T-helper 22 cell (primary cell): Measurements from ENCODE around the gene SNRK.

Experiments used
- DNase-seq: peaks from one replicate; pipeline ENCODE4 v3.0.0-alpha.2; 2020; ENCODE audit warnings: low read depth

SNRK gene, protein sequence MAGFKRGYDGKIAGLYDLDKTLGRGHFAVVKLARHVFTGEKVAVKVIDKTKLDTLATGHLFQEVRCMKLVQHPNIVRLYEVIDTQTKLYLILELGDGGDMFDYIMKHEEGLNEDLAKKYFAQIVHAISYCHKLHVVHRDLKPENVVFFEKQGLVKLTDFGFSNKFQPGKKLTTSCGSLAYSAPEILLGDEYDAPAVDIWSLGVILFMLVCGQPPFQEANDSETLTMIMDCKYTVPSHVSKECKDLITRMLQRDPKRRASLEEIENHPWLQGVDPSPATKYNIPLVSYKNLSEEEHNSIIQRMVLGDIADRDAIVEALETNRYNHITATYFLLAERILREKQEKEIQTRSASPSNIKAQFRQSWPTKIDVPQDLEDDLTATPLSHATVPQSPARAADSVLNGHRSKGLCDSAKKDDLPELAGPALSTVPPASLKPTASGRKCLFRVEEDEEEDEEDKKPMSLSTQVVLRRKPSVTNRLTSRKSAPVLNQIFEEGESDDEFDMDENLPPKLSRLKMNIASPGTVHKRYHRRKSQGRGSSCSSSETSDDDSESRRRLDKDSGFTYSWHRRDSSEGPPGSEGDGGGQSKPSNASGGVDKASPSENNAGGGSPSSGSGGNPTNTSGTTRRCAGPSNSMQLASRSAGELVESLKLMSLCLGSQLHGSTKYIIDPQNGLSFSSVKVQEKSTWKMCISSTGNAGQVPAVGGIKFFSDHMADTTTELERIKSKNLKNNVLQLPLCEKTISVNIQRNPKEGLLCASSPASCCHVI

DNA sequence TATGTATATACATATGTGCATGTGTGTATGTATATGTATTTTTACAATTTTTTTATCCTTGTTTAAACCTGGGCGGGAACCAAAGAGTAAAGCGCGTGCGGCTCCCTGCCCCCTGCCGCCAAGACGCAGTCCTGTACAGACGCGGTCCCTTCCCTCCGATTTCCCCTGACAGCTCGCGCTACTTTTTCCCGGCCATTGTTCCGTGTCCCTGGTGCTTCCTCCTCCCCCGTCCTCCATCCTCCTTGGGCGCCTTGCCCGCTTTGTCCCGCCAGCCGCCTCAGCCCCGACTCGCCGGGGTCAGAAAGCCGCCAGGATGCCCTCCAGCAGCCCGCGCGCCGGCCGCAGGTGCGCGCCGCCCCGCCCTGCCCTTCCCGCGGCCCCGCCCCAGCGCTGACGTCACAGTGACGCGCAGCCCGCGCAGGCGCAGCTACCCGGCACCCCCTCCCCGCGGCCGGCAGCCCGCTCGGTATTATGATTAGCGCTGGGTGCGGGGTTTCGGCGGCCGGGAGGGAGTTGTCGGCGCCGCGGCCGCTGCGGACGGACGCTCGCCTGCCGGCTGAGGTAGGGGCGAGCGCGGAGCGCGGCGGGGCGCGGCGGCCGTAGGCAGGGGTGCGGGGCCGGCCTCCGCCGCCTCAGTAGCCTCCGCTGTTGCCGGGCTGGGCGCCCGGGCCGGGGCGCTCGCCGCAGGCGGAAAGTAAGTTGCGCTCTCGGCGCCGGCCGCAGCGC lies at the start of gene SNRK:
Gene SNRK, plus strand, starts transcription at position 426 of the 726 bp plus-strand sequence. CDS start 16,664 bp downstream, outside the sequence.
- peak; percentile 78 for DNase-seq

DNA sequence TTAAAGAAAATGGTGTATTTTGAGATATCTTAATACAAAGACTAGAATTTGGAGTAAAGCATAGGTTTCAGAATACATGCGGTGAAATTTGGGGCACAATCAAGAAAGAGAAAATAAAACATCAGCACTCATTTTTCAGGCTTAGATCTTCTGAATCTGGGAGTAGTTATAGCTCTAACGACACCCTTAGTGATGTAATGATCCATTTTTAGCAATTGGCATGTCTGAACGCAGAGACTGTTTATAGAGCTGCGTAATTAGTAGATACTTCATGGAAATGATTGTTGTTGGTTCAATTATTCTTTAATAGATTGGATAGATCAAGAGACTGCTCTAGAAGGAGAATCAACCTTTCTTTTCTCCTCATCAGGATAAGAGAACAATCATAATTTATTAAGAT lies 47.5 kb upstream of the SNRK start:
- no peak for DNase-seq

DNA sequence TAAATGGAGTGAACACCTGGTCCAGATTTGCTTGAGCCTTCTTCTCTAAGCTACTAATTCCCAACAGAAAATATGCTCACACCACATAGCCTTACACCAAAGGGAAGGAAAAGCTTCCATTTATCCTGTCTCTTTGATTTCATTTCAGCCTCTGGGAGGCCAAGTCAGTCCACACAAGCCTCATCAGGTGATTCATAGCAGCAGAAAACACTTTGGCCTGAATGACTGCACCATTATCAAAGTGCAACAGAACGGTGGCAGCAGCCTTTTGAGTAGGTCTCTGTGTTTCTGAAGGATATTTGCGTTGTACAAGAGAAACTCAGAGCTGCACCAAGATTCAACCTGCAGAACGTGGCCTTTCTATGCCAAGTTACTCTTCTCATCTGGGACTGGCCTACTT lies 46.6 kb upstream of the SNRK start:
- DNase-seq = no peak

DNA sequence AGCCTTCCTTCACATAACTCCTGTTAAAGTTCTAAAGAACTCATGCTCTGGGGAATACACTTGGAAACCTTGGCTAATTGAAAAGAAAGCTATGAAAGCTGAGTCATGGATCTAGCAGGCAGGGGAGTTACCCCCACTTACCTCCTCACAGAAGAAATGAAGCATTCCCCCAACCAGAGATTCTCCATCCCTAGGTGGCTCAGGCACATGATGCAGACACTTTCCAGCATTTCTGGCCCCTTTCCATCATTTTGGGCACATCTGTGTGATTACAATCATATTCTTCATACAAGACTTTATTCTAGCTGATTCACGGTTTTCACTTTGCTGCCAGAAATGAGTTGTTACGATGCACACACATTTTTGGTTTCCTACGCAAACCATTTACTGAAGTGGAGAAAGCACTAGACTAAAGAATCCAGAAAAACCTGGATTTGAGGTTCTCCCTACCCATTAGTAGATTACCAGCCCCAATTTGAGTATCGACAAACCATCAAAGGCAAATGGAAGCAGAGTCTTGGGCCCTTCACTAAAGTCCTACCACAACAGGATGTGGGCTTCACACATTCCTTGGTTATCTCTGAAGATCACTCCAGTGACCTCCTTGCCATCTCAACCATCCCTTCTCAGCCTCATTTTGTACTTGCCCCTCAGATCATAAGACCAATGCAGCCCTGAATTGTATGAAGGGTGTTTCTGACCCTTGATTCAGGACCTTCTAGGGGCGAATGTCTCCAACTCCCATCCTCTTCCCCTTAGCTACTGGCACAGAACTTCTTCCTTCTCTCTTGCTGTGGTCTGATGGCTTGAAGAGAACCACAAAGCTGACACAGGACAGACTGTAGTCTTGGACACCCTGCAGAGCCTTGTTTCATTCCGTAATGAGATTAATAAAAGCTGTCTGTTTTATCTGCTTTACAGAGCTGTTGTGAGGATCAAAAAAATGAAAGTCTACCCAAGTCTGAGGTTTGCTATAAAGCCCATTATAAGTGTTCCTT lies 42.5 kb upstream of the SNRK start:
- no peak for DNase-seq

DNA sequence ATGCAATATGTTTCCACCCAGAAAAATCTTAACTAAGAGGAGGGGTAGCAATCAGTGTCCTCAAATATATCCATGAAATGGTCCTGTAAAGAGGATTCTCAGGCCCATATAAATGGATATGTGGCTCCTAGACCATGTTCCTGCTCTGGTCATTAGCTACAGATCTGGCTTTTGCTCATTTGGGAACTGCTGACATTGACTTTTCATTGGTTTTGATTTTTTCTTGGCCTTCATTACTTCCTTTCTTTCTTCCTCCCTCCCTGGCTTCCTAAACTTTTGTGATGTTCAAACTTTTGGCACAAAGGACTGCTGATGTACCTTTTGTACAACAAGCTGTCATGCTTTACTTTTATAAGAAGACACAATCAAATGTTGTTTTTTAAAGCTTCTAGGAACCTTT lies 41.6 kb upstream of the SNRK start:
- no peak for DNase-seq

DNA sequence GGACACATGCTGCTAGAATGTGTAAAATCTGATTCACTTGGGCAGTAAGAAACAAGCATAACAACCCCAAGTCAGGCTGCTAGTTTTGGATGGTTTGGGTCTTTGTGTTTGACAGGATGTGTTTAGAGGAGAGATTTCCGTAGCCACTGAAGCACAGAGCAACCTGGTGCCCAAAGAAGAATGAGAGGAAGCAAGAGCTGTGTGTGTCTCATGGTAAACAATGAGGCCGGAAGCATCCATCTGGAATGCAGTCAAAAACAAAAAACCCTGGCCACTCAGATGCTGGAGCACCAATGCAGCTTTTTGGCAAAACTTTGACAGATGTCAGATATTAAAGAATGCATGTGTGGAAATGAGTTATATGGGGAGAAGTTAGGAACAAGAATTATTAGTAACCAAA lies 39.4 kb upstream of the SNRK start:
- no peak for DNase-seq

DNA sequence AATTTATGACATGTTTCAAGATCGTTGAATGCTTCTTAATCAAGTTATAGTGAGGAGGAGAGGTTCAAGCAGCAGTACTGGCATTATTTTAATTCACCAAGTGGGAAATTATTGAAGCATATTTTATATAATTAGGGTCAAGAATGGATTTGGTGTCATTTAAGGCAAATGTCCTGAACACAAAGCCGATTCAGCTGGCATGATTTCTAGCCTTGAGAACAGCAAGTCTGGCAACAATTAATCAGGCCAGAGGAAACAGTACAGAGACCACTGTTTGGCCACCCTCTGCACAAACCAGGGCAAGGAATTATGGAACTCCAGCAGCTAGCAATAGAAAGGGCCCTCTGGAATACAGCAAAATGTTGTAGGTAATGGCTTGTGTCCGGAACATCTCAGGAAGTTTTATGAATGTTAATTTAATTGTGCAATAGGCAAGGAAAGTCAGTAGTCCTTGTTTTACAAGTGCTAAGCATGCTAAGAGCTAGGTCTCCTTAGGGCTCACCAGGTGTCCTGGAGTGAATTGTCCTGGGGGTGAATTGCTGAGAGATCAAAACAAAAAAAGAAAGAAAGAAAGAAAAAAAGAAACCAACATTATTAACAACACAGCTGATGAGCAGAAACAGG lies 38.7 kb upstream of the SNRK start:
- no peak for DNase-seq

DNA sequence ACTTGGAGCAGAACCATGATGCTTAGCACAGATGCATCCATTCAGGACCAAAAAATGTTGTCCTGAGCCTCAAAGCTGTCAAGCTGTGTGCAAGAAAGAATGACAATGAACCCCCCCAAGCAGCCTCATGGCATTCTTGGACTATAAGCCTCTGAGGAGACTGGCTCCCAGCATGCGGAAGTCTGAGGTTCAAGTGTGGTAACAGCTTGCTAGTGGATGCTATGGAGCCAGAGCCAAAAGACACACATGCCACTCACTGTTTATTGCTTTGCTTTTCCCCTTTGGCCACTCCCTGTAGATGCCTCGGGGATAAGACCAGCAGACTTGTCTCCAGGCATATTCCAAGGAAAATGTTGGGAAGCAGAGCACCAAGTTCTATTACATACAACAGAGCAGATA lies 38.2 kb upstream of the SNRK start:
- no peak for DNase-seq

DNA sequence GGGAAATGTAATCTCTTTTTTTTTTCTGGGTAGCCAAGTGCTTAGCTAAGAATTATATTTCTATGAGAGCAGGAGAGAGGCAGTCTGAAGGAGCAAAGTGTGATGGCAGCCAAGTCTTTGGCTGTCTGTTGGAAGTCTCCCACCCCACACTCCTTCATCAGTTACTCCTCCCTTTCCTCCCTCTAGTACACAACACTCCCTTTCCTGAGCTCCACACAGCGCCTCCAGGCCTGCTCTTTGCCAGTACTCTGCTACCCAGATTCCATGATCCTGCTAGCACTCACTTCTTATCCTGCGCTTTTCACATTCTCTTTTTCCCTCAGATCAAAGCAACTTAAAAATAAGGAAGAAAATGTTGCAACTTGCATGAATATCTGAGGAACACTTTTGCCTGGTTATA lies 37.4 kb upstream of the SNRK start:
- DNase-seq = no peak

DNA sequence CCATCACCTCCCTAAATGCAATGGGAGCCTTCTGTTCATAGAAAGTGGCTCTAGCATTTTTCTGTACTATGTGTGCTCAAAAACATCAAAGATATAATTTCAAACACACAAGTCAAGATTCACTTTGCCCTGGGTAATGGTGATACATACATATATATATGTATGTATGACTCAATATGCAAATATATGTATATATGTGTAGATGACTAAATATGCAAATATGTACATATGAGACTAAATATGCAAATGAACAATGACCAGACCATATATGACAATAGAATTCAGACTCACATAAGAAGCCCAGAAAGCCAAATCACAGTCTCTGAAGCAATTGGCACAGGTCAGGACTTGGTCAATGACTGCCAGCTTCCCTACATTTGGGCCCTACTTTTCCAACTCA lies 36.9 kb upstream of the SNRK start:
- no peak for DNase-seq

DNA sequence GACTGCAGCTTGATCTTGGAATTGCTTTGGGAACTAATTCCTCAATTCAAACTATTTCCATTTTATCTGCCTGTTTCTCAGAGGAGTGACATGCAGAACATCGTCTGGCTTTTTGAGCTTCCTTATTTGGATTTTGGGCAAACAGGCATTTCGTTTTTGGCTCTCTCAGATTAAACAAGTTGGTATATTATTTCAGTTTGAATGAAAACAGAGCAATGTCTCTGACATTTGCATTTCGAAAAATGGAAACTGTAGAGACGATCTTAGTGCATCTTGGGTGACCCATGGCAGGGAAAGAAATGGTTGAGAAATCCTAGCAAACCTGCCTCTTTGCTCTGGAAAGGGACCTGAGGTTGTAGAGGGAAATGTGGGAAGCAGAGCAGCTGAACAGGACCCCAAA lies 33.0 kb upstream of the SNRK start:
- DNase-seq = no peak

DNA sequence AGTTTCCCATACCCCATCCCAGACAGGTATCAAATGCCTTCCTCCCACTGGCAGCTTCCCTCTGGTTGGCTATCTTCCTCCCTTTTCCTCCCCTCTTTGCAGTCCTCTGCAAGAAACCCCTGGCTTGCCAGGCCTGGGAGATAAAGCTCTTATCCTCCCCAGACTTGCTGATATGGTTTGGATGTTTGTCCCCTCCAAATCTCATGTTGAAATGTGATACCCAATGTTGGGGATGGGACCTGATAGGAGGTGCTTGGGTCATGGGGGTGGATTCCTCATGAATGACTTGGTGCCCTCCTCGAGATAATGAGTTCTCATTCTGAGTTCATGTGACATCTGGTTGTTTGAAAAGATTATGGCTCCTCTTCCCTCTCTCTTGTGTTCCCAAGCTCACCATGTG lies 32.2 kb upstream of the SNRK start:
- DNase-seq = no peak

DNA sequence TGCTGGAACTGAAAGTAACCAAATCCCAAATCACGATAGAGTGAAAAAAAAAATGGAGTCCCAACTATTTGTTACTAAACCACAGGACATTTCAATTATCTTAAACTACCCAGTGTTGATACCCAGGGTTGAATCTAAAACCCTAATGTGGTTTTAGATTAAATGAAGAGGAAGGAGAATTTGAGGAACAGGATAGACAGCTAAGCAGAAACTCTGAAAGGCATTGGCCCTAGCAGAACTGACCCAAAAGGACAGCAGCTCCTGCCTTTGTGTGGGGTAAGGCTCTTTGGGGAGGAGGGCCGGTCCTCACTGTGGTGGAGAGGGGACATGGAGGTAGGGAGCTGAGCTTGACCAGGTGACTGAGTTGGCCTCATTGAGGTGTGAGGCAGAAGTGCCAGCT lies 30.7 kb upstream of the SNRK start:
- no peak for DNase-seq

DNA sequence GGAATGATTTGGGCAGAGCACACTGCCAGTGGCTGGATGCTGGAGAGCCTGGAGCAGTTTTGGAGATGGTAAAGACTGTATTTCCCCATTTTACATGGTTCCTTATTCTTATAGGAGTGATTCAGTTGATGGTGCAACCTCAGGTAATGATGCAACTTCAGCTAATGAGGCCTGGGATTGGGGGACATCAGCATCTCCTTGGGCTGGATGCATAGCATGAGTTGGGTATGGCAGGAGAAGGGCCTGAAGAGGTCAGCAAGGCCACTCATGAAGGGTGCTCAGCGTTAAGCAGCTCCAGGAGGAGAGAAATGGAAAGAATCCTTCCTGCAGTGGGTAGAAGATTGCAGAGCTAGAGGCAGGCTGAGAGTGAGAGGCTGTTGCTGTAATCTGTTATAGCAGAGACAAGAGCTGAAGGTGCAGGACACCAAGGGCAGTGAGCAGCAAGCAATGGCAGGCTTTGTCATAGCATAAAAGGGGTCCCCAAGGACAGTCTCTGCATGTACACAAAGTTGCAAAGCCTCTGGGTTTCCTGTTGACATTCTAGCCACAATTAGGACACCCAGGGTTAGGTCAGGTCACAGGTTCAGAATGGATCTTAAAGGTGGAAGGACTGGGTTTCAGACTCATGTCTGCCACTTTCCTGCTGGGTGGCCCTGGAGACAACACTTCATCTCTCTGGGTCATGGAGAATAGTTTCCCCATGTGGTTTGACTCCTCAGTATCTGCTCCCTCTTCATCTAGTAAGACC lies 29.5 kb upstream of the SNRK start:
- no peak for DNase-seq

DNA sequence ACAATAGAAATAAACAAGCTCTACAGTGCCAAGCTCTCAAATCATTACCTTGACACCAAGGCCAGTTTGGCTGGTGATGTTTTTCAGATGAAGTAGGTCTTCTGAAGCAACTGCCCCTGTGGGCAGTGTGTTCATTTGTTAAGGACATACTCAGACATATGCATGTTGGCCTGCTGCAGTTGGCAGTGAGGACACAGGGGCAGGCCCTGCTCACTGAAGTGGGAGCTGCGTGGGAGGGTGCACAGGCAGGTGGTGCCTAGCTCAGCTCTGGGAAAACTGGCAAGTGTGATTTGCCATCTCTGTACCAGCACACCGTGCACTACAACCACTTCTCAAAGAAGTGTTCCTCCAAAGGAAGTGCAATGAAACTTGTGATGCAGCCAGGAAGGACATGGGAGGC lies 28.5 kb upstream of the SNRK start:
- DNase-seq = no peak

DNA sequence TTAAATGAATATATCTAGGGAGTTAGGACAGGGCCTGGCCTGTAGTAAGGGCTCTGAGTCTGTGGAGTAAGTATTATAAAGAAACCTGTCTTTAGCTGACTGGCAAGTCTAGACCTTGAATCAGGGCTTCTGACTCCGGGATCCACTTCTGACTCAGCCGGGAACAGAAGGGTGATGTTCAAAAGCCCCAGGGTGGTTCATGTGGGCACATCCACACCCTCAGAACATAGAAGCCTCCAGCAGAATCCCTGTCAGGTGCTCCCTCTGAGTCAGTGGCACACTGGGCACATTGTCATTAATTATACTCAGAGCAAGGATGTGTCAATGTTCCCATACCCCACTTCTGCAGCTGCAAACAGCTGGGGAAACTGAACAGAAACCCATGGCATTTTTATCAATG lies 26.7 kb upstream of the SNRK start:
- no peak for DNase-seq

DNA sequence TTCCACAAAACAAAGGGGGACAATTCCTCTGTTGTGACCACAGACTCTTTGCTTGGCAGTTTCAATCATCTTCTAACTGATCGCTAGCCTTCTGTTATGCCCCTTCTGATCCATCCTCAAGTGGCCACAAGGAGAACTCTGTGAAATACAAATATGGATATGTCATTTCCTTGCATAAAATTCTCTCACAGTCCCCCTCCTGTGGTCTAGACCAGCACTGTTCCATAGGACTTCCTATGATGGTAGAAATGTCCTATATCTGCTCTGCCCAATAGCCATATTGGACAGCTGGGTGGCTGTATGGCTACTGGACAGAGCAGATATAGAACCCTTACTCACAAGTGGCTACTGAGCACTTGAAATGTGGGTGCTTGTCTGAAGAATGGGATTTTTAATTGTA lies 25.9 kb upstream of the SNRK start:
- DNase-seq = no peak

DNA sequence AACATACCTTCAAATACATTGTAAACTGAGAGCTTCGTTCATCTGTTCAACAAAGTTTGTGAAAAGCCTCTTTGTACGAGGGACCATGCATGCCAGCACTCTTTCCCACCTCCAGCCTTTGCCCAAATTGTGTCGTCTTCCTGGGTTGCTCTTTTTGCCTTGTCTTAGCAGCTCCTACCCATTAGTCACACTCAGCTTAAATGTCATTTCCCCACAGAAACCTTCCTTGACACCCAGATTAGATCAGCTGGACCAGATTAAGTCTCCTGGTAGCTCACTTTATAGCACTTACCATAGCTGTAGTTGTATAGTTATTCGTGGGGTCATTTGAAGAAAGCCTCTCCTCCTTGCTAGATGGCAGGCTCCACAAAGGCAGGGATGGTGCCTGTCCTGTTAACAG lies 24.1 kb upstream of the SNRK start:
- no peak for DNase-seq

DNA sequence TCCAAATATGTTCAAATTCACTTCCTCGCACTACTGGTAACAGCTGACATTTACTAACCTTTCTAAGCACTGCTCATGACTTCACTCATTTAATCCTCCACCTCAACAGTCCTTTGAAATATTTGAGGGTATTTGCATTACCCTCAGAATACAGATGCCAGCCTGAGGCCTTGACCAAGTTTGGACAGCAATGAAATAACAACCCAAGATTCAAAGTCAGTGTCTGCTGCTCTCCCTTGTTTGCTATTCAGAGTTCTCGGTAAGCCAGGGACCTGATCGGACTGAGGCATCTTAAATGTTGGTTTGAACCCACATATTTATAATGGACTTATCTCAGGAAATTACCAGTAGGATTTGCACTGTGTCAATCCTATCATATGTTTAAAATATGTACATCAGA lies 19.9 kb upstream of the SNRK start:
- DNase-seq = no peak

DNA sequence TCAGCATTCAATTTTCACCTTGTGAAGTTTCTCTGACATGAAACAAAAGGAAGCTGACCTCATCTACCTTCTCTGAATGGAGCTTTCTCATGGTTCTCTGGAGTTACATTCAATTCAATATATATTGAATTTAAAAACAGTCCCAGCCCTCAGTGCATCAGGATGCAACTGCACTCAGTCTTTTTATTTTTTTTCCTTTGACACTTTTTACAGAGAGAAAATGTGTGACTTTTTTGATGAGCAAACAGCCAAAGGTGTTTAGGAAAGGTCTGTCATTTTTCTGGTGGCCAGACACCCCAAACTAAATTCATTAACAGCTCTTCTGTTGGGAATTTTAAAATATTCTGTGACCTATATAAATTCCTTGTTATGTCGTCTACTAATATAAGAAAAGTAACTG lies 19.3 kb upstream of the SNRK start:
- no peak for DNase-seq

DNA sequence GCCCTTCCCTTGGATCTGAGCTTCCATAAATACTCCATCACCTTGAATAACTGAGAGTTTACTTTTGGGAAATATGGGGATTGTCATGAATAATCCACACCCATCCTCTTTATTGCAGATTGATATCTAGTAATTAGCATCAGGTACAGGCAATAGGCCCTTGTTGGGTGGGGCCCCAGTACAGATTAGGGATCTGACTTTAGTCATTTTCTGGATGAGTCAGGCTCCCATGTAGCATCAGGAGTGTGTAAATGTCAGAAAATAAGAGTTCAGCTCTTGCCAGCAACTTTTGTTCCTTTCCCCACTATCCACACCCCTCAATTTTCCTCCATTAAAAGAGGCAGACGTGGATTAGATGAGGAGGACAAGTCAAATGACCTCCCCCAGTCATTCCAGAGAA lies 17.7 kb upstream of the SNRK start:
- no peak for DNase-seq
